H1 (cell line): ENCODE results near the gene CCR3. TPM values are rescaled to one million over a fixed set of nuclear protein-coding genes. Genes with fewer than 3 reads are reported as not detected.

ENCODE experiments used
- CTCF ChIA-PET: fragments of 300-600 bp; sonication (Branson Sonifier 250); formaldehyde crosslinking; loops from one replicate; lab custom pipeline; 2021; ENCODE audit not compliant: partially characterized antibody; lab: Charles Lee
- POLR2A ChIA-PET: fragments of 300-600 bp; sonication (Branson Sonifier 250); formaldehyde crosslinking; loops from one replicate; lab custom pipeline; 2021; ENCODE audit warnings: inconsistent platforms; ENCODE audit not compliant: partially characterized antibody; lab: Charles Lee
- DNase-seq, 2 experiments: peaks; one replicate each; pipeline versions ENCODE4 v3.0.0 to v3.0.0-alpha.2; 2010 to 2022; ENCODE audit warnings: low spot score in 2 of 2, low read depth in 1 of 2, mixed read lengths in 1 of 2
- FAIRE-seq: peaks from 2 replicates; lab custom pipeline; 2011; peaks lifted over from hg19 to GRCh38; lab: Jason Lieb, UNC
- H2AFZ ChIP-seq: 2 replicates; pipeline ENCODE4 v1.8.1; 2012; ENCODE audit warnings: low read length, inconsistent platforms
- H2AK5ac ChIP-seq: 2 replicates; pipeline ENCODE4 v1.6.1; 2013; ENCODE audit warnings: low read depth, low read length
- H2BK120ac ChIP-seq: replicated peaks from 2 replicates; pipeline ENCODE3; 2013; ENCODE audit warnings: low read depth, low read length, inconsistent platforms
- H2BK12ac ChIP-seq: 2 replicates; pipeline ENCODE4 v1.6.1; 2013; ENCODE audit warnings: low read depth, low read length
- H2BK15ac ChIP-seq: 2 replicates; pipeline ENCODE4 v1.6.1; 2013; ENCODE audit warnings: low read length
- H2BK20ac ChIP-seq: 2 replicates; pipeline ENCODE4 v1.6.1; 2013; ENCODE audit warnings: low read length
- H2BK5ac ChIP-seq: 2 replicates; pipeline ENCODE4 v1.6.1; 2013; ENCODE audit warnings: low read depth, low read length
- H3K14ac ChIP-seq: 2 replicates; pipeline ENCODE4 v1.6.1; 2013; ENCODE audit warnings: inconsistent platforms; ENCODE audit not compliant: insufficient read length
- H3K18ac ChIP-seq: 2 replicates; pipeline ENCODE4 v1.6.1; 2013; ENCODE audit warnings: low read length; ENCODE audit errors: extremely low read depth
- H3K23ac ChIP-seq: 2 replicates; pipeline ENCODE4 v1.6.1; 2013; ENCODE audit warnings: inconsistent platforms; ENCODE audit not compliant: insufficient read length
- H3K23me2 ChIP-seq: 2 replicates; pipeline ENCODE4 v1.6.1; 2013; ENCODE audit warnings: low read depth, low read length
- H3K27ac ChIP-seq: 2 replicates; pipeline ENCODE4 v1.6.1; 2011; ENCODE audit warnings: low read depth, low read length, inconsistent platforms
- H3K27me3 ChIP-seq, 4 experiments: replicated peaks in 1 of 4; 1 replicate in 1 of 4; 2 replicates in 3 of 4; pipeline versions ENCODE4 v1.6.1 to v1.8.1; 2011 to 2013; ENCODE audit warnings: low read length in 3 of 4, mild to moderate bottlenecking in 3 of 4, inconsistent platforms in 2 of 4, mixed read lengths in 2 of 4, moderate library complexity in 1 of 4; ENCODE audit not compliant: control insufficient read depth in 3 of 4, insufficient read depth in 3 of 4; ENCODE audit errors: extremely low read depth in 1 of 4
- H3K36me3 ChIP-seq, 4 experiments: 2 replicates each; pipeline versions ENCODE4 v1.6.1 to v1.8.1; 2011 to 2013; ENCODE audit warnings: mild to moderate bottlenecking in 4 of 4, low read length in 3 of 4, moderate library complexity in 2 of 4, control low read depth in 1 of 4, inconsistent platforms in 1 of 4; ENCODE audit not compliant: insufficient read depth in 4 of 4, control insufficient read depth in 2 of 4
- H3K4ac ChIP-seq: replicated peaks from 2 replicates; pipeline ENCODE3; 2013; ENCODE audit warnings: low read length, low read depth, mixed read lengths, inconsistent platforms; ENCODE audit not compliant: insufficient read length
- H3K4me1 ChIP-seq, 4 experiments: replicated peaks in 1 of 4; 1 replicate in 1 of 4; 2 replicates in 3 of 4; pipeline versions ENCODE4 v1.6.1 to v1.8.1; 2011 to 2013; ENCODE audit warnings: low read length in 3 of 4, inconsistent platforms in 2 of 4, mixed read lengths in 1 of 4; ENCODE audit not compliant: insufficient read depth in 4 of 4, control insufficient read depth in 3 of 4
- H3K4me2 ChIP-seq, 2 experiments: 2 replicates each; pipeline versions ENCODE4 v1.6.1 to v1.8.1; 2011 to 2013; ENCODE audit warnings: low read depth in 2 of 2, low read length in 2 of 2, control low read depth in 1 of 2, inconsistent platforms in 1 of 2, mild to moderate bottlenecking in 1 of 2; ENCODE audit not compliant: insufficient read depth in 1 of 2
- H3K4me3 ChIP-seq, 4 experiments: fragments of 200-600, 300-600 bp in 1 of 4; sonication (generic), shearing (Covaris generic), sonication (Bioruptor Twin) in 1 of 4; 2 replicates each; pipeline versions ENCODE4 v1.5.1 to v1.8.1; 2011 to 2016; ENCODE audit warnings: low read length in 4 of 4, low read depth in 3 of 4, control low read depth in 2 of 4, inconsistent platforms in 2 of 4, mild to moderate bottlenecking in 2 of 4, mixed read lengths in 1 of 4, moderate library complexity in 1 of 4; ENCODE audit not compliant: insufficient read depth in 2 of 4; ENCODE audit errors: extremely low read depth in 1 of 4
- H3K56ac ChIP-seq: replicated peaks from 2 replicates; pipeline ENCODE3; 2013; ENCODE audit warnings: low read depth, mild to moderate bottlenecking, mixed read lengths, low read length, inconsistent platforms; ENCODE audit not compliant: insufficient read length
- H3K79me1 ChIP-seq: 2 replicates; pipeline ENCODE4 v1.6.1; 2013; ENCODE audit warnings: low read depth, low read length, control low read depth
- H3K79me2 ChIP-seq, 2 experiments: 2 replicates each; pipeline versions ENCODE4 v1.6.1 to v1.8.1; 2012 to 2013; ENCODE audit warnings: low read length in 2 of 2, mild to moderate bottlenecking in 2 of 2, inconsistent platforms in 1 of 2; ENCODE audit not compliant: insufficient read depth in 2 of 2, control insufficient read depth in 1 of 2
- H3K9ac ChIP-seq, 4 experiments: replicated peaks in 1 of 4; 1 replicate in 1 of 4; 2 replicates in 3 of 4; pipeline versions ENCODE4 v1.6.1 to v1.8.1; 2011 to 2013; ENCODE audit warnings: low read depth in 3 of 4, low read length in 3 of 4, control low read depth in 2 of 4, mild to moderate bottlenecking in 2 of 4, moderate library complexity in 2 of 4, inconsistent platforms in 1 of 4; ENCODE audit errors: extremely low read depth in 1 of 4
- H3K9me3 ChIP-seq, 2 experiments: 2 replicates each; pipeline versions ENCODE4 v1.6.1 to v1.8.1; 2012 to 2013; ENCODE audit warnings: mild to moderate bottlenecking in 2 of 2, moderate library complexity in 2 of 2, control low read depth in 1 of 2, inconsistent platforms in 1 of 2, low read depth in 1 of 2, low read length in 1 of 2, mixed read lengths in 1 of 2; ENCODE audit not compliant: insufficient read depth in 2 of 2
- H4K20me1 ChIP-seq, 2 experiments: replicated peaks in 1 of 2; 2 replicates each; pipeline versions ENCODE3 to v1.8.1; 2011 to 2013; ENCODE audit warnings: inconsistent platforms in 2 of 2, low read length in 2 of 2, mild to moderate bottlenecking in 1 of 2; ENCODE audit not compliant: insufficient read depth in 2 of 2, control insufficient read depth in 1 of 2
- H4K5ac ChIP-seq: 2 replicates; pipeline ENCODE4 v1.6.1; 2013; ENCODE audit warnings: low read length, low read depth, mixed read lengths, inconsistent platforms; ENCODE audit not compliant: insufficient read length
- H4K8ac ChIP-seq: 2 replicates; pipeline ENCODE4 v1.8.0; 2013; ENCODE audit warnings: mild to moderate bottlenecking, moderate library complexity, low read length, inconsistent platforms; ENCODE audit not compliant: insufficient read depth; ENCODE audit errors: extremely low read depth
- H4K91ac ChIP-seq: replicated peaks from 2 replicates; pipeline ENCODE3; 2013; ENCODE audit warnings: low read length, mixed read lengths, inconsistent platforms; ENCODE audit not compliant: insufficient read length
- CTBP2 ChIP-seq: IDR thresholded peaks from 2 replicates; pipeline ENCODE4 v1.7.0; 2011; ENCODE audit warnings: borderline replicate concordance, mild to moderate bottlenecking, moderate library complexity, mixed read lengths, low read length; ENCODE audit not compliant: insufficient read depth, insufficient read length
- EZH2 ChIP-seq: fragments of 200-600 bp; sonication (generic); IDR thresholded peaks from 2 replicates; pipeline ENCODE4 v1.7.1; 2012; ENCODE audit warnings: low read depth, mild to moderate bottlenecking, moderate library complexity, low read length, inconsistent platforms; ENCODE audit not compliant: severe bottlenecking
- GTF2F1 ChIP-seq: IDR thresholded peaks from 2 replicates; pipeline ENCODE4 v1.6.1; 2012; ENCODE audit warnings: low read depth, low read length, improper control_type of control experiment, borderline replicate concordance
- SP4 ChIP-seq: IDR thresholded peaks from 2 replicates; pipeline ENCODE4 v1.6.1; 2012; ENCODE audit warnings: low read length, inconsistent platforms
- YY1 ChIP-seq: IDR thresholded peaks from 2 replicates; pipeline ENCODE4 v1.6.1; 2011; ENCODE audit warnings: low read depth, mild to moderate bottlenecking, low read length
- WGBS, 2 experiments: shearing (Covaris generic) in 1 of 2; methylation state at CpG; one replicate each; pipeline versions ENCODE4 v1.1.6 to v1.1.7; 2013 to 2015; ENCODE audit warnings: low lambda C conversion rate in 2 of 2, mixed read lengths in 2 of 2, inconsistent platforms in 1 of 2, low coverage in 1 of 2, missing lambda C conversion rate in 1 of 2; ENCODE audit not compliant: insufficient replicate concordance in 2 of 2, insufficient coverage in 1 of 2, insufficient read length in 1 of 2; ENCODE audit errors: extremely low coverage in 1 of 2, missing lambda C conversion rate in 1 of 2; 5-methylcytosine and 5-hydroxymethylcytosine counted together
- polyA plus RNA-seq, 7 experiments: library from polyadenylated mRNA; depleted of rRNA in 3 of 7; stranded (reverse) in 5 of 7; unstranded in 2 of 7; fragments of >200 nt in 5 of 7; fragments of 200-250 nt in 2 of 7; gene quantifications; 1 replicate in 5 of 7; 2 replicates in 1 of 7; 4 replicates in 1 of 7; pipeline versions ENCODE4 v1.2.1 to v1.2.3, GENCODE V29; 2011 to 2013; ENCODE audit warnings: missing spikeins in 2 of 7, mixed read lengths in 2 of 7
- total RNA-seq: library from RNA; stranded (reverse); fragmentation: NEBNext Ultra II Directional; extraction: Animal tissue kit (Norgen Biotek cat#: 25700); gene quantifications from 2 replicates; pipeline ENCODE4 v1.2.1, GENCODE V29; 2021

Gene CCR3
- total and polyA plus RNA-seq, 2 of the 8 experiments (the other 6 are each of a cell fraction or from before 2014, with no cell fraction given): not detected

- Histone ChIP-seq H4K91ac (no peak overlapping the region), H3K4me2 (no peak overlapping the region)
- no peak for FAIRE-seq
Measured at GRCh38 chr3:46231323-46231722, 10.9 kb upstream of the CCR3 start.

More at GRCh38 chr3:46231323-46231722, 10.9 kb upstream of the CCR3 start:
- Histone ChIP-seq H2BK20ac (no peak overlapping the region), H4K20me1 (no peaks in the 10 kb centered on the region), H2BK120ac (no peak overlapping the region), H3K79me2 (no peaks in the 10 kb centered on the region), H3K23ac (no peak overlapping the region), H3K18ac (no peak overlapping the region)
- WGBS, 2 experiments: 82% methylated on average over 5 of the region's 5 CpGs; no CpG with 5 or more reads in 1 of the 2 experiments
- no peak for TF ChIP-seq YY1
- TF ChIP-seq EZH2: no peak
- TF ChIP-seq GTF2F1: no peak
- TF ChIP-seq CTBP2: no peak
- TF ChIP-seq SP4: no peak
- TF ChIP-seq, all 59 proteins: peak for 0
- H2BK12ac ChIP-seq: no peak overlapping the region
- no peak overlapping the region for H4K8ac ChIP-seq
- no peak overlapping the region for H2AK5ac ChIP-seq
- H3K27ac ChIP-seq: no peak overlapping the region
- H2BK5ac ChIP-seq: no peak overlapping the region
- H4K5ac ChIP-seq: no peak overlapping the region
- POLR2A ChIA-PET: no interaction called here
- H3K56ac ChIP-seq: no peak overlapping the region
- H3K79me1 ChIP-seq: no peaks in the 10 kb centered on the region
- H3K23me2 ChIP-seq: no peaks in the 10 kb centered on the region
- H3K14ac ChIP-seq: no peak overlapping the region
- H3K27me3 ChIP-seq: no peaks in the 10 kb centered on the region
- no peaks in the 10 kb centered on the region for H3K4me1 ChIP-seq
- no peaks in the 10 kb centered on the region for H3K9me3 ChIP-seq
- no peak overlapping the region for H3K9ac ChIP-seq
- no peaks in the 10 kb centered on the region for H3K36me3 ChIP-seq
- no peak overlapping the region for H2AFZ ChIP-seq
- H2BK15ac ChIP-seq: no peak overlapping the region
- no peak for DNase-seq
- no peak overlapping the region for H3K4ac ChIP-seq
- CTCF ChIA-PET: interaction anchor here (1.0 to 1.6 kb wide), 3 partner anchors 16 to 68 kb away, joined by 3 to 4 read pairs (median 4); no protein-coding TSS in a partner anchor
- H3K4me3 ChIP-seq: no peak overlapping the region
